Naive thymus-derived CD4-positive, alpha-beta T cell (primary cell): Measurements from ENCODE around the gene TMEM233. TPM values are rescaled to one million over a fixed set of nuclear protein-coding genes. Genes with fewer than 3 reads are reported as not detected.

Source experiments
- ATAC-seq: fragments of 150-1000 bp; cut with Tn5 transposase; 2 replicates; pipeline ENCODE4 v1.10.0; 2021; ENCODE audit warnings: mild to moderate bottlenecking, moderate library complexity
- CTCF ChIA-PET: fragments of 350-600 bp; sonication (Branson Sonifier 250); formaldehyde crosslinking; loops from one replicate; lab custom pipeline; 2021; ENCODE audit warnings: antibody characterized with exemption; lab: Charles Lee
- POLR2A ChIA-PET: fragments of 350-600 bp; sonication (Branson Sonifier 250); formaldehyde crosslinking; loops from one replicate; lab custom pipeline; 2021; ENCODE audit warnings: antibody characterized with exemption, inconsistent platforms; lab: Charles Lee
- DNase-seq, 9 donors: peaks; one replicate each; pipeline versions ENCODE4 v3.0.0 to v3.0.0-alpha.2; 2020 to 2022; ENCODE audit warnings: mixed read lengths in 1 of 9
- H3K27ac ChIP-seq: one replicate; pipeline ENCODE4 v1.7.0; 2013; ENCODE audit warnings: mild to moderate bottlenecking, low read depth, low read length, moderate library complexity
- H3K27me3 ChIP-seq, 2 donors: one replicate each; pipeline ENCODE4 v1.7.0; 2013; ENCODE audit warnings: low read length in 2 of 2, mild to moderate bottlenecking in 2 of 2, moderate library complexity in 2 of 2; ENCODE audit not compliant: control insufficient read depth in 2 of 2, insufficient read depth in 2 of 2
- H3K36me3 ChIP-seq, 3 experiments: 1 replicate in 2 of 3; 2 replicates in 1 of 3; pipeline ENCODE4 v1.7.0; 2013; ENCODE audit warnings: low read length in 3 of 3, mild to moderate bottlenecking in 3 of 3, moderate library complexity in 1 of 3; ENCODE audit not compliant: insufficient read depth in 3 of 3, control insufficient read depth in 2 of 3
- H3K4me1 ChIP-seq, 2 donors: one replicate each; pipeline ENCODE4 v1.7.0; 2013; ENCODE audit warnings: low read length in 2 of 2, mild to moderate bottlenecking in 2 of 2, moderate library complexity in 1 of 2; ENCODE audit not compliant: control insufficient read depth in 2 of 2, insufficient read depth in 2 of 2
- H3K4me3 ChIP-seq: 2 replicates; pipeline ENCODE4 v1.7.0; 2013; ENCODE audit warnings: mild to moderate bottlenecking, low read length
- H3K9me3 ChIP-seq, 3 experiments: 1 replicate in 2 of 3; 2 replicates in 1 of 3; pipeline ENCODE4 v1.7.0; 2013; ENCODE audit warnings: low read length in 3 of 3; ENCODE audit not compliant: control insufficient read depth in 2 of 3
- H3K27ac Mint-ChIP-seq, 9 donors: one replicate each; pipeline ENCODE4 v1.8.0; 2020 to 2022; ENCODE audit warnings: mixed read lengths in 9 of 9, mild to moderate bottlenecking in 8 of 9, moderate library complexity in 5 of 9, inconsistent platforms in 2 of 9
- H3K27me3 Mint-ChIP-seq, 5 donors: one replicate each; pipeline ENCODE4 v1.8.0; 2021 to 2022; ENCODE audit warnings: mixed read lengths in 5 of 5, mild to moderate bottlenecking in 1 of 5
- H3K36me3 Mint-ChIP-seq, 5 donors: one replicate each; pipeline ENCODE4 v1.8.0; 2020 to 2022; ENCODE audit warnings: mixed read lengths in 5 of 5, mild to moderate bottlenecking in 3 of 5, inconsistent platforms in 1 of 5
- H3K4me1 Mint-ChIP-seq, 7 donors: one replicate each; pipeline ENCODE4 v1.8.0; 2020 to 2022; ENCODE audit warnings: mixed read lengths in 7 of 7, mild to moderate bottlenecking in 3 of 7, inconsistent platforms in 1 of 7
- H3K4me3 Mint-ChIP-seq, 10 donors: one replicate each; pipeline ENCODE4 v1.8.0; 2020 to 2022; ENCODE audit warnings: mild to moderate bottlenecking in 10 of 10, mixed read lengths in 10 of 10, moderate library complexity in 6 of 10, inconsistent platforms in 2 of 10
- H3K9me3 Mint-ChIP-seq, 11 donors: one replicate each; pipeline ENCODE4 v1.8.0; 2020 to 2022; ENCODE audit warnings: mixed read lengths in 11 of 11, mild to moderate bottlenecking in 4 of 11, inconsistent platforms in 1 of 11, moderate library complexity in 1 of 11
- intact Hi-C, 2 donors: fragments of 100-400 bp; cut with micrococcal nuclease; formaldehyde crosslinking; loops; one replicate each; pipeline ENCODE4 v1.15.1; 2023
- polyA plus RNA-seq, 2 donors: library from polyadenylated mRNA; unstranded; fragments of 300-500 nt; fragmentation: Illumina TruSeq; gene quantifications; one replicate each; pipeline ENCODE4 v1.2.3, GENCODE V29; 2021
- total RNA-seq, 6 experiments: library from RNA in 5 of 6; stranded (reverse) in 5 of 6; gene quantifications; 1 replicate in 5 of 6; 2 replicates in 1 of 6; pipeline ENCODE4 v1.2.3 and lab custom pipeline; 2021 to 2026

The TMEM233 gene
- total and polyA plus RNA-seq, 7 experiments from 2014 or later: not detected

- intact Hi-C loops: no loop called here
- no peaks in the 10 kb centered on the region for H3K4me1 ChIP-seq
- no peaks in the 10 kb centered on the region for H3K27me3 Mint-ChIP-seq
- H3K27me3 ChIP-seq: no peaks in the 10 kb centered on the region
- CTCF ChIA-PET: interaction anchor here (1.8 kb wide), 1 partner anchor 11 kb away, joined by 4 read pairs; the partner anchor contains the start of gene PRKAB1
- peaks cover 15 to 77% (median 16%) of the 10 kb centered on the region in 3 experiments for H3K36me3 ChIP-seq
- H3K4me3 ChIP-seq: no peak overlapping the region
- no peak overlapping the region for H3K4me3 Mint-ChIP-seq
- POLR2A ChIA-PET: no interaction called here
- H3K9me3 Mint-ChIP-seq: no peaks in the 10 kb centered on the region
- DNase-seq (no peak), ATAC-seq (no peak)
- H3K4me1 Mint-ChIP-seq: peaks cover 0 to 26% (median 8%) of the 10 kb centered on the region in 7 donors
- H3K9me3 ChIP-seq: no peaks in the 10 kb centered on the region
- H3K27ac ChIP-seq: no peak overlapping the region
- no peak overlapping the region for H3K27ac Mint-ChIP-seq
- peaks cover 13 to 58% (median 27%) of the 10 kb centered on the region in 5 donors for H3K36me3 Mint-ChIP-seq
These were observed 85.9 kb downstream of the TMEM233 start for GRCh38 chr12:119679490-119679889.

GRCh38 chr12:119681111-119681510, 87.5 kb downstream of the TMEM233 start:
- H3K36me3 ChIP-seq: peaks cover 7 to 61% (median 14%) of the 10 kb centered on the region in 3 experiments
- H3K36me3 Mint-ChIP-seq: peaks cover 10 to 48% (median 25%) of the 10 kb centered on the region in 5 donors
- POLR2A ChIA-PET: no interaction called here

GRCh38 chr12:119681728-119682638, 88.4 kb downstream of the TMEM233 start:
- peak overlapping the region in 1 of 10 donors; percentile 56 for H3K4me3 Mint-ChIP-seq
- H3K36me3 Mint-ChIP-seq: peaks cover 4 to 39% (median 16%) of the 10 kb centered on the region in 5 donors
- CTCF ChIA-PET: interaction anchor here (0.6 kb wide), 1 partner anchor 1274 kb away, joined by 3 read pairs; no protein-coding TSS in a partner anchor
- DNase-seq: no peak
- intact Hi-C loops: loop anchor here in 1 of 2 donors (5.0 kb wide), 1 partner anchor 515 kb away; no protein-coding TSS in a partner anchor
- POLR2A ChIA-PET: no interaction called here
- H3K27ac Mint-ChIP-seq: peak overlapping the region in 8 of 9 donors; percentile 49 to 89 (median 80)
- Histone ChIP-seq H3K27me3 (no peaks in the 10 kb centered on the region), H3K4me1 (no peaks in the 10 kb centered on the region), H3K9me3 (no peaks in the 10 kb centered on the region), H3K4me3 (no peak overlapping the region), H3K36me3 (peaks cover 4 to 52% (median 14%) of the 10 kb centered on the region in 3 experiments), H3K27ac (no peak overlapping the region)
- no peak for ATAC-seq
- no peaks in the 10 kb centered on the region for H3K9me3 Mint-ChIP-seq
- no peaks in the 10 kb centered on the region for H3K27me3 Mint-ChIP-seq
- peaks cover 0 to 21% (median 6%) of the 10 kb centered on the region in 7 donors for H3K4me1 Mint-ChIP-seq

More at GRCh38 chr12:119681111-119681510, 87.5 kb downstream of the TMEM233 start:
- Histone ChIP-seq H3K27me3 (no peaks in the 10 kb centered on the region), H3K9me3 (no peaks in the 10 kb centered on the region), H3K27ac (no peak overlapping the region), H3K4me3 (no peak overlapping the region), H3K4me1 (no peaks in the 10 kb centered on the region)
- Mint-ChIP-seq H3K27ac (peak overlapping the region in 2 of 9 donors; percentile 2 to 36), H3K4me1 (peaks cover 0 to 21% (median 6%) of the 10 kb centered on the region in 7 donors), H3K27me3 (no peaks in the 10 kb centered on the region), H3K4me3 (no peak overlapping the region), H3K9me3 (no peaks in the 10 kb centered on the region)
- ATAC-seq (no peak), DNase-seq (no peak)
- intact Hi-C loops: loop anchor here in 1 of 2 donors (5.0 kb wide), 1 partner anchor 516 kb away; no protein-coding TSS in a partner anchor
- CTCF ChIA-PET: no interaction called here

- ATAC-seq (peak; percentile 56), DNase-seq (no peak)
- Histone ChIP-seq H3K4me3 (no peak overlapping the region), H3K9me3 (no peaks in the 10 kb centered on the region), H3K36me3 (peaks cover 4 to 44% (median 14%) of the 10 kb centered on the region in 3 experiments), H3K4me1 (no peaks in the 10 kb centered on the region), H3K27me3 (no peaks in the 10 kb centered on the region), H3K27ac (no peak overlapping the region)
- Mint-ChIP-seq H3K36me3 (peaks cover 3 to 38% (median 16%) of the 10 kb centered on the region in 5 donors), H3K4me3 (peak overlapping the region in 1 of 10 donors; percentile 56), H3K27me3 (no peaks in the 10 kb centered on the region), H3K27ac (peak overlapping the region in 8 of 9 donors; percentile 49 to 89 (median 80)), H3K9me3 (no peaks in the 10 kb centered on the region), H3K4me1 (peaks cover 0 to 21% (median 6%) of the 10 kb centered on the region in 7 donors)
- intact Hi-C loops: loop anchor here in 1 of 2 donors (5.0 kb wide), 1 partner anchor 515 kb away; no protein-coding TSS in a partner anchor
- CTCF ChIA-PET: interaction anchor here (0.6 kb wide), 1 partner anchor 1275 kb away, joined by 3 read pairs; no protein-coding TSS in a partner anchor
- POLR2A ChIA-PET: no interaction called here
These were observed 89.2 kb downstream of the TMEM233 start for GRCh38 chr12:119682639-119683252.

- no peaks in the 10 kb centered on the region for H3K27me3 Mint-ChIP-seq
- H3K36me3 ChIP-seq: peaks cover 4 to 37% (median 11%) of the 10 kb centered on the region in 3 experiments
- no peaks in the 10 kb centered on the region for H3K9me3 Mint-ChIP-seq
- H3K4me3 ChIP-seq: no peak overlapping the region
- H3K4me1 Mint-ChIP-seq: peaks cover 0 to 20% (median 6%) of the 10 kb centered on the region in 7 donors
- peaks cover 2 to 32% (median 14%) of the 10 kb centered on the region in 5 donors for H3K36me3 Mint-ChIP-seq
- no peak overlapping the region for H3K27ac ChIP-seq
- DNase-seq (no peak), ATAC-seq (no peak)
- H3K27me3 ChIP-seq: no peaks in the 10 kb centered on the region
- ChIA-PET POLR2A (no interaction called here), CTCF (no interaction called here)
- H3K9me3 ChIP-seq: no peaks in the 10 kb centered on the region
- no peak overlapping the region for H3K4me3 Mint-ChIP-seq
- peak overlapping the region in 3 of 9 donors; percentile 6 to 66 (median 64) for H3K27ac Mint-ChIP-seq
- H3K4me1 ChIP-seq: no peaks in the 10 kb centered on the region
- intact Hi-C loops: loop anchor here in 1 of 2 donors (5.0 kb wide), 1 partner anchor 514 kb away; no protein-coding TSS in a partner anchor
These were observed 89.8 kb downstream of the TMEM233 start for GRCh38 chr12:119683413-119683812.

- CTCF ChIA-PET: no interaction called here
- Histone ChIP-seq H3K27me3 (no peaks in the 10 kb centered on the region), H3K9me3 (no peaks in the 10 kb centered on the region), H3K27ac (no peak overlapping the region), H3K4me1 (no peaks in the 10 kb centered on the region), H3K4me3 (no peak overlapping the region), H3K36me3 (peaks cover 4 to 33% (median 7%) of the 10 kb centered on the region in 3 experiments)
- peak overlapping the region in 1 of 9 donors; percentile 6 for H3K27ac Mint-ChIP-seq
- no peak for DNase-seq
- peaks cover 0 to 28% (median 12%) of the 10 kb centered on the region in 5 donors for H3K36me3 Mint-ChIP-seq
- H3K4me1 Mint-ChIP-seq: peaks cover 0 to 18% (median 6%) of the 10 kb centered on the region in 7 donors
- H3K27me3 Mint-ChIP-seq: no peaks in the 10 kb centered on the region
- ATAC-seq: no peak
- POLR2A ChIA-PET: no interaction called here
- no peaks in the 10 kb centered on the region for H3K9me3 Mint-ChIP-seq
- intact Hi-C loops: loop anchor here in 1 of 2 donors (5.0 kb wide), 1 partner anchor 513 kb away; no protein-coding TSS in a partner anchor
- no peak overlapping the region for H3K4me3 Mint-ChIP-seq
These were observed 90.2 kb downstream of the TMEM233 start for GRCh38 chr12:119683816-119684215.
